Measurements from ENCODE around the gene SPEN. TPM values are rescaled to one million over a fixed set of nuclear protein-coding genes. Genes with fewer than 3 reads are reported as not detected.

SPEN gene, protein sequence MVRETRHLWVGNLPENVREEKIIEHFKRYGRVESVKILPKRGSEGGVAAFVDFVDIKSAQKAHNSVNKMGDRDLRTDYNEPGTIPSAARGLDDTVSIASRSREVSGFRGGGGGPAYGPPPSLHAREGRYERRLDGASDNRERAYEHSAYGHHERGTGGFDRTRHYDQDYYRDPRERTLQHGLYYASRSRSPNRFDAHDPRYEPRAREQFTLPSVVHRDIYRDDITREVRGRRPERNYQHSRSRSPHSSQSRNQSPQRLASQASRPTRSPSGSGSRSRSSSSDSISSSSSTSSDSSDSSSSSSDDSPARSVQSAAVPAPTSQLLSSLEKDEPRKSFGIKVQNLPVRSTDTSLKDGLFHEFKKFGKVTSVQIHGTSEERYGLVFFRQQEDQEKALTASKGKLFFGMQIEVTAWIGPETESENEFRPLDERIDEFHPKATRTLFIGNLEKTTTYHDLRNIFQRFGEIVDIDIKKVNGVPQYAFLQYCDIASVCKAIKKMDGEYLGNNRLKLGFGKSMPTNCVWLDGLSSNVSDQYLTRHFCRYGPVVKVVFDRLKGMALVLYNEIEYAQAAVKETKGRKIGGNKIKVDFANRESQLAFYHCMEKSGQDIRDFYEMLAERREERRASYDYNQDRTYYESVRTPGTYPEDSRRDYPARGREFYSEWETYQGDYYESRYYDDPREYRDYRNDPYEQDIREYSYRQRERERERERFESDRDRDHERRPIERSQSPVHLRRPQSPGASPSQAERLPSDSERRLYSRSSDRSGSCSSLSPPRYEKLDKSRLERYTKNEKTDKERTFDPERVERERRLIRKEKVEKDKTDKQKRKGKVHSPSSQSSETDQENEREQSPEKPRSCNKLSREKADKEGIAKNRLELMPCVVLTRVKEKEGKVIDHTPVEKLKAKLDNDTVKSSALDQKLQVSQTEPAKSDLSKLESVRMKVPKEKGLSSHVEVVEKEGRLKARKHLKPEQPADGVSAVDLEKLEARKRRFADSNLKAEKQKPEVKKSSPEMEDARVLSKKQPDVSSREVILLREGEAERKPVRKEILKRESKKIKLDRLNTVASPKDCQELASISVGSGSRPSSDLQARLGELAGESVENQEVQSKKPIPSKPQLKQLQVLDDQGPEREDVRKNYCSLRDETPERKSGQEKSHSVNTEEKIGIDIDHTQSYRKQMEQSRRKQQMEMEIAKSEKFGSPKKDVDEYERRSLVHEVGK (N-terminal part only)
- total RNA-seq (10 to 100 TPM; 69.9 to 81.1 (median 72.1) TPM), total RNA-seq (75.9 to 216 (median 116) reads per million in 29 experiments)
- total RNA-seq (2013): 49.2 TPM

DNA sequence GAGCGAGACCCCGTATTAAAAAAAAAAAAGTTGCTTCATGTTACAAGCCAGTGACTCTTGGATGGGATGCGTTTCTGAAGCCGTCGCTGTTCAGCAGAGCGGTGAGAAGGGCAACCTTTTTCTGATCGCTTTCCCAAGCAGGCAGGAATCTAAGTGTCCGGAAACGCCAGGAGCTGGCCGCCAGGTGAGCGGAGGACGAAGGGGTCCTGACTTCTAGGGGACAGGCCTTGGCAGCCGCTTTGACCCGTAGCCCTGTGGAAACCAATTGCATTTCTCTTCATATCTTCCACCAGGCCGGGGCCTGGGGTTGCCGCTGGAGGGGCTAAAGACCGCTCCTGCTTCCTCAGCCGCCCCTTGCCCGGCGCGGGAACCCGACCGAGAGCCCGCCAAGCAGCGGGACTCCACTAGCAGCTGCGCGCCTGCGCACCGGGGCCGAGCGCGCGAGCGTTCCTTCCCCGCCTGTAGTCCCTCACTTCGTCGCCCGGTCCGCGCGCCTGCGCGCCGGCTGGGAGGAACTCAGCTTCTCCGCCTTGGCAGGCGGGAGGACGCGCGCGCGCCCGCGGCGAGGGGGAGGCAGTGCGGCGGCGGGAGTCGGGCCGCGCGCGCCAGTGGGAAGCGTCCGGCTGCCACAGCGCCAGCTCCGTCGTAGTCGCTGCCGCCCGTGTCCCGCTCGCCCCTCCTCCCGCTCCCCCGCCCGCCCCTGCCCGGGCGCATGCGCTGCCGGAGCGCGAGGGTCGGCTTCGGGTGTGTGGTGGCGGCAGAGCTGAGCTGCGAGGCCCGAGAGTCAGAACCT lies at the start of gene SPEN:
Gene SPEN, plus strand, starts transcription at position 608 of the 793 bp plus-strand sequence. CDS start 361 bp downstream, outside the sequence.
- Histone ChIP-seq H3K4me1 (ENCODE audit: control insufficient read depth in 1 of 2, extremely low read depth in 1 of 2, insufficient read depth in 2 of 2, low read length in 2 of 2) (peaks cover 25 to 33% of the 10 kb centered on the region in 2 experiments), H3K27me3 (replicated peaks in 1 of 2; ENCODE audit: control insufficient read depth in 2 of 2, extremely low read depth in 1 of 2, insufficient read depth in 2 of 2, low read length in 1 of 2) (no peaks in the 10 kb centered on the region), H3K9me3 (no peaks in the 10 kb centered on the region), H3K27ac (ENCODE audit: low read length) (peak within 1 kb of the TSS; percentile 95), H3K36me3 (ENCODE audit: control insufficient read depth in 2 of 2, extremely low read depth in 1 of 2, insufficient read depth in 1 of 2, low read length in 1 of 2) (no peaks in the 10 kb centered on the region), H3K4me3 (ENCODE audit: control insufficient read depth in 1 of 2, extremely low read depth in 1 of 2, low read length in 1 of 2) (peak within 1 kb of the TSS; percentile 93 to 95)
- H3K27me3 Mint-ChIP-seq: no peaks in the 10 kb centered on the region
- ATAC-seq (replicated peaks in 1 of 4): peak; percentile 82 to 86 (median 83)
- H3K4me1 Mint-ChIP-seq: peaks cover 49 to 58% (median 53%) of the 10 kb centered on the region in 3 donors
- ChIA-PET CTCF (interaction anchor here in 1 of 2 donors (0.5 to 4.1 kb wide), 8 partner anchors 11 to 151 kb away, joined by 3 to 35 read pairs (median 4); partner anchors contain the start of gene ZBTB17), POLR2A (interaction anchor here (0.5 to 4.1 kb wide), 10 partner anchors 9 to 592 kb away, joined by 3 to 85 read pairs (median 6); no protein-coding TSS in a partner anchor)
- no peaks in the 10 kb centered on the region for H3K36me3 Mint-ChIP-seq
- DNase-seq: peak; percentile 93 to 100 (median 98)
- peak within 1 kb of the TSS; percentile 97 to 98 (median 97) for H3K4me3 Mint-ChIP-seq
- peak within 1 kb of the TSS; percentile 96 to 97 for H3K27ac Mint-ChIP-seq
- H3K9me3 Mint-ChIP-seq: no peaks in the 10 kb centered on the region
- WGBS (ENCODE audit: insufficient coverage): under 1% methylated on average over 77 of the region's 86 CpGs

DNA sequence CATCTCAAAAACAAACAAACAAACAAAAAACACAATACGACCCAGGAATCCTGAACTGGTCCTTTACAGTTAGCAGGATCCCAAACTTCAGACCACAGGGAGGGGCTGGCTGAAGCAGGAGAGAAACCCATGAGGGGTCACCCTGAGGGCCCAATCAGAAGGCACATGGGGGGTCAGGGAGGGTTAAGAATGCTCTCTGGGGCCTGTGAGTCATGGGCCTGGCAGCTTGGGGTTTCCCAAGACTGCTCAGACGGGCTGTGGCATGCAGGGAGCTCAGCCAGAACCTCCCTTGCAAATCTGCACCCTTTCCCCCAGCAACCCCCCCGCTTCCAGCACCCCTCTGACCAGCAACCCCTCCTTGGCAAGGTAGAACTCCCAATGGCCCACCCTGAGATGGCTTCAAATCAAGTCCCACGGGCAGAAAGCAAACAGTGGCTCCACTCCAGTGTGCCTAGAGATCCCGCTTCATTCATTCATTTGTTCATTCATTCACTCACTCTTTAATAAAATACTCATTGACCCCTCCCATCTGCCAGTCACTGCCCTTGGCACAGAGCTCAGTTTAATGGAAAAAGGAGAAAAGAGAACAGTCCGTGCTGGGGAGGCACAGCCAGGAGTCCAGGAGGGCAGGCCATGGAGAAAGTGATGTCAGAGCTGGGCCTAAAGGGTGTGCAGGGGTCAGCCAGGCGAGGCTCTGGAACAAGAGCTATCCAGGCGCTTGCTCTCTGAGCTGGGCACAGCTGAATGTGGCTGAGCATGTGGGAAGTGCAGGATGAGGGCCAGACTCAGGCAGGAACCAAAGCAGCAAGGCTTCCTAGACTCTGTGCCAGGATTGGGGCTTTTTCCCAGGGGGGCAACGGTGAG lies 48.3 kb upstream of the SPEN start:
- H3K4me1 Mint-ChIP-seq: no peaks in the 10 kb centered on the region
- no peaks in the 10 kb centered on the region for H3K9me3 ChIP-seq
- no peak overlapping the region for H3K27ac ChIP-seq (ENCODE audit: low read length)
- no peak for DNase-seq
- no peak overlapping the region for H3K27ac Mint-ChIP-seq
- H3K9me3 Mint-ChIP-seq: no peaks in the 10 kb centered on the region
- no peaks in the 10 kb centered on the region for H3K4me1 ChIP-seq (ENCODE audit: control insufficient read depth in 1 of 2, extremely low read depth in 1 of 2, insufficient read depth in 2 of 2, low read length in 2 of 2)
- H3K4me3 ChIP-seq (ENCODE audit: control insufficient read depth in 1 of 2, extremely low read depth in 1 of 2, low read length in 1 of 2): no peak overlapping the region
- ATAC-seq (replicated peaks in 1 of 4): no peak
- POLR2A ChIA-PET: interaction anchor here in 1 of 2 donors (0.7 kb wide), 1 partner anchor 366 kb away, joined by 3 read pairs; no protein-coding TSS in a partner anchor
- no peaks in the 10 kb centered on the region for H3K36me3 Mint-ChIP-seq
- no peak overlapping the region for H3K4me3 Mint-ChIP-seq
- CTCF ChIA-PET: interaction anchor here in 1 of 2 donors (0.7 to 0.9 kb wide), 2 partner anchors 11 to 626 kb away, joined by 4 to 6 read pairs; no protein-coding TSS in a partner anchor
- peaks cover 7 to 10% of the 10 kb centered on the region in 2 donors for H3K27me3 Mint-ChIP-seq
- peaks cover 0 to 20% of the 10 kb centered on the region in 2 experiments for H3K27me3 ChIP-seq (replicated peaks in 1 of 2; ENCODE audit: control insufficient read depth in 2 of 2, extremely low read depth in 1 of 2, insufficient read depth in 2 of 2, low read length in 1 of 2)
- H3K36me3 ChIP-seq (ENCODE audit: control insufficient read depth in 2 of 2, extremely low read depth in 1 of 2, insufficient read depth in 1 of 2, low read length in 1 of 2): no peaks in the 10 kb centered on the region
- 69% methylated on average over 5 of the region's 9 CpGs for WGBS (ENCODE audit: insufficient coverage)

DNA sequence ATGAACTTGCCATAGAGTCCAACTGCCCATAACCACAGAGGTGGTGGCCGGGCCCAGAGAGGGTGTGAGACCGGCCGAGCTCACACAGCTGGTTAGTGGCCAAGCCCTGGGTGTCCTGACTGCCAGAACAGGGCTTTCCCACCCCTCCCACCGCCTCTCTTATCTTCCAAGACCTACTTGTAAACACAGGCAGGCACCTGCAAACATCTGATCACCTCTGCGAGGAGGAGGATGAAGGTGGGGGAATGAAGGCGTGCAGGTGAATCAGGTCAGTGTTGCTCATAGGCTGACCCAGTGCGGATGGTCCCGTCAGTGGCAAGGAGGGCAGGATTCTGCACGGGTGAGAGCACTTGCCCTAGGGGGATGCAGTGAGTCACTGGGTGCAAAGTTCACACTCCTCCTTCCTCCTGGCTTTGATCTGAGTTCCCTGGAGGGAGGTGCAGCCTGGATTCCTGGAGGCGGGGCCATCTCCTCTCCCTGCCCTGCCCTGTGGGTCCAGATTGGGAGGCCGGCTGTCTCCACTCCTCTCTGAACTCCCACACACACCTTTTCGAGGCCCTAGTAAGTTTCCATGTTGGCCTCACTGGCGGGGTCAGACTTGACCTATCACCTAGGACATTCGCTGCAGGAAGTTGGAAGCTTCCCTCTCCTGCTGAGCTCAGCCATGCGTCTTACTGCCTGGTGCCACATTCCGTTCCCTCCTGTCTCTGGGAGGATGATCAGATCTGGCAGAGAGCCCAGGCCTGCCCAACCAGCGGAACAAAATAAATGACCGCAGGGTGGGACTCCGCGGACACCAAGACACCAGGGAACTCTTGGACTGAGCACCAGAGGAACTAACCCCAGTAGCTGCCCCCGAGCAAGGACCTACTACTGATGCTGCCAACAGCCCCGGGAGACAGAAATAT lies 47.3 kb upstream of the SPEN start:
- H3K27ac ChIP-seq (ENCODE audit: low read length): no peak overlapping the region
- 72% methylated on average over 12 of the region's 22 CpGs for WGBS (ENCODE audit: insufficient coverage)

DNA sequence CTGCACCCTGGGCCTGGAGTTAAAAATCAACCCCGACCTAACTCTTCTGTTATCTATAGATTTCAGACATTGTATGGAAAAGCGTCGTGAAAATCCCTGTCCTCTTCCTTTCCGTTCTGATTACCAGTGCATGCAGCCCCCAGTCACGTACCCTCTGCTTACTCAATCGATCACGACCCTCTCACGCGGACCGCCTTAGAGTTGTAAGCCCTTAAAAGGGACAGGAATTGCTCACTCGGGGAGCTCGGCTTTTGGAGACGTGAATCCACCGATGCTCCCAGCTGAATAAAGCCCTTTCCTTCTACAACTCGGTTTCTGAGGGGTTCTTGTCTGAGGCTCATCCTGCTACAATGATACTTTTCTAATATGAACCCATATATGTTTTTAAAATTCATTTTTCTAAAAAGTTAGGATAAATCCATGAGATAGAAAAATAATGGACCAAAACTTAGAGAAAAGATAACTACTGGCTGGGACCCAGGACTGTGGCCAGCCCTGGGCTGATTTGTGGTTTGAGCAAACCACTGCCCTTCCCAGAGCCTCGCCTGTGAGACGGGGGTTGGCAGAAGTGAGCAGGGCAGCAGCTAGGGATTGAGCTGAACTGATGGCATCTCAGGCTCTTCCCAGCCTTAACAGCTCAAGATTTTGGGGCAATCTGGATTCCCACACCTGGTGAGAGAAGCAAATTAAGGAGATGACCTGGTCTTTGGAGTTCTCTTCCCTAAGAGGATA lies 45.1 kb upstream of the SPEN start:
- H3K27ac Mint-ChIP-seq: no peak overlapping the region
- ATAC-seq (replicated peaks in 1 of 4): no peak
- no peaks in the 10 kb centered on the region for H3K9me3 Mint-ChIP-seq
- no peaks in the 10 kb centered on the region for H3K9me3 ChIP-seq
- H3K36me3 Mint-ChIP-seq: no peaks in the 10 kb centered on the region
- H3K27ac ChIP-seq (ENCODE audit: low read length): no peak overlapping the region
- CTCF ChIA-PET: no interaction called here
- H3K27me3 ChIP-seq (replicated peaks in 1 of 2; ENCODE audit: control insufficient read depth in 2 of 2, extremely low read depth in 1 of 2, insufficient read depth in 2 of 2, low read length in 1 of 2): peaks cover 0 to 20% of the 10 kb centered on the region in 2 experiments
- DNase-seq: no peak
- no peak overlapping the region for H3K4me3 ChIP-seq (ENCODE audit: control insufficient read depth in 1 of 2, extremely low read depth in 1 of 2, low read length in 1 of 2)
- no peaks in the 10 kb centered on the region for H3K4me1 ChIP-seq (ENCODE audit: control insufficient read depth in 1 of 2, extremely low read depth in 1 of 2, insufficient read depth in 2 of 2, low read length in 2 of 2)
- H3K36me3 ChIP-seq (ENCODE audit: control insufficient read depth in 2 of 2, extremely low read depth in 1 of 2, insufficient read depth in 1 of 2, low read length in 1 of 2): no peaks in the 10 kb centered on the region
- H3K27me3 Mint-ChIP-seq: peaks cover 7 to 10% of the 10 kb centered on the region in 2 donors
- 69% methylated on average over 12 of the region's 17 CpGs for WGBS (ENCODE audit: insufficient coverage)
- POLR2A ChIA-PET: no interaction called here
- H3K4me3 Mint-ChIP-seq: no peak overlapping the region
- no peaks in the 10 kb centered on the region for H3K4me1 Mint-ChIP-seq

More for the DNA sequence above, 47.3 kb upstream of the SPEN start:
- POLR2A ChIA-PET: no interaction called here
- Mint-ChIP-seq H3K27me3 (peaks cover 7 to 10% of the 10 kb centered on the region in 2 donors), H3K36me3 (no peaks in the 10 kb centered on the region), H3K4me1 (no peaks in the 10 kb centered on the region), H3K27ac (no peak overlapping the region), H3K4me3 (no peak overlapping the region), H3K9me3 (no peaks in the 10 kb centered on the region)
- CTCF ChIA-PET: interaction anchor here in 1 of 2 donors (0.7 to 0.9 kb wide), 2 partner anchors 12 to 625 kb away, joined by 3 to 4 read pairs; no protein-coding TSS in a partner anchor
- H3K36me3 ChIP-seq (ENCODE audit: control insufficient read depth in 2 of 2, extremely low read depth in 1 of 2, insufficient read depth in 1 of 2, low read length in 1 of 2): no peaks in the 10 kb centered on the region
- H3K27me3 ChIP-seq (replicated peaks in 1 of 2; ENCODE audit: control insufficient read depth in 2 of 2, extremely low read depth in 1 of 2, insufficient read depth in 2 of 2, low read length in 1 of 2): peaks cover 0 to 20% of the 10 kb centered on the region in 2 experiments
- H3K9me3 ChIP-seq: no peaks in the 10 kb centered on the region
- DNase-seq (no peak), ATAC-seq (replicated peaks in 1 of 4) (no peak)
- H3K4me1 ChIP-seq (ENCODE audit: control insufficient read depth in 1 of 2, extremely low read depth in 1 of 2, insufficient read depth in 2 of 2, low read length in 2 of 2): no peaks in the 10 kb centered on the region
- H3K4me3 ChIP-seq (ENCODE audit: control insufficient read depth in 1 of 2, extremely low read depth in 1 of 2, low read length in 1 of 2): no peak overlapping the region
